Measurements from ENCODE around the gene MCF2L2.

Gene MCF2L2

GRCh38 chr3:183360971-183361624, 67.3 kb downstream of the MCF2L2 start:
- DNase-seq: no peak

- no peak for DNase-seq
Observed at GRCh38 chr3:183359036-183359435, 69.4 kb downstream of the MCF2L2 start.

- no peak for DNase-seq
Observed at GRCh38 chr3:183357564-183358079, 70.8 kb downstream of the MCF2L2 start.

- no peak for DNase-seq
Observed at GRCh38 chr3:183356920-183357319, 71.5 kb downstream of the MCF2L2 start.

GRCh38 chr3:183354874-183355273, 73.5 kb downstream of the MCF2L2 start:
- DNase-seq: no peak

GRCh38 chr3:183354325-183354831, 74.0 kb downstream of the MCF2L2 start:
- DNase-seq: no peak

- DNase-seq: no peak
Observed at GRCh38 chr3:183353421-183353820, 75.0 kb downstream of the MCF2L2 start.

GRCh38 chr3:183350164-183350563, 78.3 kb downstream of the MCF2L2 start:
- no peak for DNase-seq

GRCh38 chr3:183349421-183350157, 78.8 kb downstream of the MCF2L2 start:
- no peak for DNase-seq

- DNase-seq: no peak
Observed at GRCh38 chr3:183342824-183343223, 85.6 kb downstream of the MCF2L2 start.

GRCh38 chr3:183341545-183342288, 86.7 kb downstream of the MCF2L2 start:
- no peak for DNase-seq

- no peak for DNase-seq
Observed at GRCh38 chr3:183340222-183340621, 88.2 kb downstream of the MCF2L2 start.

- no peak for DNase-seq
Observed at GRCh38 chr3:183339461-183340086, 88.8 kb downstream of the MCF2L2 start.

- DNase-seq: no peak
Observed at GRCh38 chr3:183338520-183338919, 89.9 kb downstream of the MCF2L2 start.

- DNase-seq: no peak
Observed at GRCh38 chr3:183332487-183332886, 95.9 kb downstream of the MCF2L2 start.

GRCh38 chr3:183331498-183331897, 96.9 kb downstream of the MCF2L2 start:
- DNase-seq: no peak

- no peak for DNase-seq
Observed at GRCh38 chr3:183330881-183331280, 97.5 kb downstream of the MCF2L2 start.

- DNase-seq: no peak
Observed at GRCh38 chr3:183329543-183329942, 98.9 kb downstream of the MCF2L2 start.

- DNase-seq: no peak
Observed at GRCh38 chr3:183328823-183329222, 99.6 kb downstream of the MCF2L2 start.

- DNase-seq: no peak
Observed at GRCh38 chr3:183328164-183328563, 100.3 kb downstream of the MCF2L2 start.

- DNase-seq: no peak
Observed at GRCh38 chr3:183327343-183327742, 101.1 kb downstream of the MCF2L2 start.

- no peak for DNase-seq
Observed at GRCh38 chr3:183324083-183324482, 104.3 kb downstream of the MCF2L2 start.

GRCh38 chr3:183319371-183319770, 109.0 kb downstream of the MCF2L2 start:
- DNase-seq: no peak

All from activated CD4-positive, alpha-beta T cell treated with anti-CD3 and anti-CD28 coated beads, Interleukin-2, amount 50 U/mL, for 4 hours (primary cell).